Fibroblast of lung (primary cell): ENCODE data around the gene KYAT1. TPM values are rescaled to one million over a fixed set of nuclear protein-coding genes. Genes with fewer than 3 reads are reported as not detected.

Experiments
- DNase-seq, 2 donors: peaks; one replicate each; pipeline versions ENCODE4 v3.0.0 to v3.0.0-alpha.2; 2010; ENCODE audit warnings: low read depth in 2 of 2
- H2AFZ ChIP-seq: 2 replicates; pipeline ENCODE4 v1.5.1; 2012; ENCODE audit warnings: low read length, control low read depth, inconsistent platforms
- H3K27ac ChIP-seq: 2 replicates; pipeline ENCODE4 v1.5.1; 2011; ENCODE audit warnings: low read length, control low read depth; ENCODE audit not compliant: insufficient read depth
- H3K27me3 ChIP-seq: 2 replicates; pipeline ENCODE4 v1.5.1; 2011; ENCODE audit warnings: mild to moderate bottlenecking, low read length; ENCODE audit not compliant: control insufficient read depth, insufficient read depth
- H3K36me3 ChIP-seq: 2 replicates; pipeline ENCODE4 v1.5.1; 2011; ENCODE audit warnings: low read length; ENCODE audit not compliant: control insufficient read depth, insufficient read depth
- H3K4me1 ChIP-seq: 2 replicates; pipeline ENCODE4 v1.5.1; 2011; ENCODE audit warnings: low read length; ENCODE audit not compliant: control insufficient read depth, insufficient read depth; ENCODE audit errors: extremely low read depth
- H3K4me2 ChIP-seq: 2 replicates; pipeline ENCODE4 v1.5.1; 2011; ENCODE audit warnings: low read length, control low read depth; ENCODE audit not compliant: insufficient read depth; ENCODE audit errors: extremely low read depth
- H3K4me3 ChIP-seq, 4 experiments: fragments of 200-600 bp in 1 of 4; sonication (generic) in 1 of 4; replicated peaks in 1 of 4; 2 replicates each; pipeline ENCODE4 v1.5.1; 2011 to 2016; ENCODE audit warnings: low read length in 4 of 4, low read depth in 3 of 4, mild to moderate bottlenecking in 3 of 4, control low read depth in 2 of 4, inconsistent platforms in 1 of 4, mixed read lengths in 1 of 4; ENCODE audit not compliant: insufficient read depth in 1 of 4; ENCODE audit errors: control extremely low read depth in 1 of 4
- H3K79me2 ChIP-seq: 2 replicates; pipeline ENCODE4 v1.5.1; 2012; ENCODE audit warnings: mild to moderate bottlenecking, low read length, inconsistent platforms; ENCODE audit not compliant: control insufficient read depth, insufficient read depth
- H3K9ac ChIP-seq: 2 replicates; pipeline ENCODE4 v1.5.1; 2011; ENCODE audit warnings: mild to moderate bottlenecking, low read length, control low read depth; ENCODE audit not compliant: insufficient read depth
- H3K9me3 ChIP-seq: 2 replicates; pipeline ENCODE4 v1.5.1; 2012; ENCODE audit warnings: low read depth, low read length; ENCODE audit not compliant: control insufficient read depth, insufficient read depth
- H4K20me1 ChIP-seq: 2 replicates; pipeline ENCODE4 v1.5.1; 2011; ENCODE audit warnings: low read length; ENCODE audit not compliant: control insufficient read depth, insufficient read depth; ENCODE audit errors: extremely low read depth
- CTCF ChIP-seq, 2 donors: IDR thresholded peaks in 1 of 2; conservative IDR thresholded peaks in 1 of 2; 1 replicate in 1 of 2; 2 replicates in 1 of 2; pipeline ENCODE4 v1.5.1; 2011 to 2012; ENCODE audit warnings: low read length in 2 of 2, control low read depth in 1 of 2, inconsistent platforms in 1 of 2, low read depth in 1 of 2, mild to moderate bottlenecking in 1 of 2
- EZH2 ChIP-seq: IDR thresholded peaks from 2 replicates; pipeline ENCODE4 v1.5.1; 2012; ENCODE audit warnings: low read length, control low read depth, mild to moderate bottlenecking; ENCODE audit errors: missing control alignments
- polyA plus RNA-seq, 2 donors: library from polyadenylated mRNA; depleted of rRNA in 1 of 2; stranded (reverse) in 1 of 2; unstranded in 1 of 2; fragments of >200 nt; gene quantifications; 2 replicates each; pipeline ENCODE4 v1.2.1, GENCODE V29; 2011 to 2012; ENCODE audit warnings: missing spikeins in 1 of 2
- total RNA-seq: library from RNA; depleted of rRNA; stranded (reverse); fragments of >200 nt; gene quantifications from 2 replicates; pipeline ENCODE4 v1.2.1, GENCODE V29; 2014

KYAT1 gene
- total and polyA plus RNA-seq, 2 donors (not counting 1 experiment from before 2014, with no cell fraction given): 4.7 to 12.4 TPM

- peaks cover 24% of the 10 kb centered on the region for H3K4me1 ChIP-seq
- H3K4me2 ChIP-seq: peak within 1 kb of the TSS; percentile 63
- peaks cover 13% of the 10 kb centered on the region for H3K36me3 ChIP-seq
- H2AFZ ChIP-seq: peak within 1 kb of the TSS; percentile 9
- H3K4me3 ChIP-seq: peak within 1 kb of the TSS in 2 of 4 experiments; percentile 64 to 74
- DNase-seq: peak; percentile 83 to 87
- no peaks in the 10 kb centered on the region for H4K20me1 ChIP-seq
- peak within 1 kb of the TSS; percentile 64 for H3K27ac ChIP-seq
- H3K27me3 ChIP-seq: no peaks in the 10 kb centered on the region
- no peak within 1 kb of the TSS for H3K9ac ChIP-seq
- TF ChIP-seq EZH2 (no peak), CTCF (conservative IDR thresholded peaks at IDR 0.05 in 1 of 2, IDR thresholded peaks at IDR 0.05 in 1 of 2; ENCODE audit: low read depth in 1 of 2, low read length in 2 of 2) (no peak)
- H3K9me3 ChIP-seq: no peaks in the 10 kb centered on the region
- H3K79me2 ChIP-seq: peaks cover 1% of the 10 kb centered on the region
Observed at GRCh38 chr9:128920381-128921058, 38.8 kb upstream of the KYAT1 start, which contains the start of gene PHYHD1. Gene PHYHD1, plus strand, starts transcription at chr9:128920982. Its CDS starts 1,342 bp downstream, at chr9:128922324.

GRCh38 chr9:128919402-128920089, 37.8 kb upstream of the KYAT1 start:
- Histone ChIP-seq H3K27ac (no peak overlapping the region), H3K4me3 (no peak overlapping the region), H4K20me1 (no peaks in the 10 kb centered on the region)

More at GRCh38 chr9:128919402-128920089, 37.8 kb upstream of the KYAT1 start:
- Histone ChIP-seq H3K9ac (no peak overlapping the region), H2AFZ (no peak overlapping the region), H3K9me3 (no peaks in the 10 kb centered on the region), H3K27me3 (no peaks in the 10 kb centered on the region), H3K36me3 (peaks cover 16% of the 10 kb centered on the region), H3K4me2 (no peak overlapping the region), H3K79me2 (peaks cover 8% of the 10 kb centered on the region), H3K4me1 (peaks cover 24% of the 10 kb centered on the region)
- TF ChIP-seq CTCF (conservative IDR thresholded peaks at IDR 0.05 in 1 of 2, IDR thresholded peaks at IDR 0.05 in 1 of 2; ENCODE audit: low read depth in 1 of 2, low read length in 2 of 2): no peak
- TF ChIP-seq EZH2: no peak
- no peak for DNase-seq
